WTC11 (cell line): ENCODE data around the gene GRB10.

Experiments used
- CTCF ChIP-seq: fragments of 200-600 bp; IDR thresholded peaks from 2 replicates; pipeline ENCODE4 v1.8.0; 2022; ENCODE audit warnings: antibody characterized with exemption
- FOXJ3 ChIP-seq: sonication (generic); formaldehyde crosslinking; IDR thresholded peaks from 2 replicates; pipeline ENCODE4 v1.9.0; 2021; ENCODE audit warnings: missing genetic modification reagents, mild to moderate bottlenecking, borderline replicate concordance

GRCh38 chr7:50685135-50686065, 97.3 kb downstream of the GRB10 start:
- TF ChIP-seq CTCF (no peak), FOXJ3 (no peak)
